SW480 (cell line): ENCODE results near the gene MFAP3.
"Not testable (repeated sequence)": the region's sequence is repeated elsewhere in the genome, so short reads cannot be mapped to it uniquely, and the experiment has no call there.

ENCODE experiments used
- DNase-seq: peaks from one replicate; pipeline ENCODE4 v3.0.0-alpha.2; 2016; ENCODE audit warnings: low spot score

MFAP3 gene

GRCh38 chr5:154038707-154039457 lies at the start of gene MFAP3, which contains the start of gene FAM114A2:
MFAP3 (plus strand) TSS chr5:154038967; CDS start chr5:154049723, 10,756 bp downstream.
FAM114A2 (minus strand) TSS chr5:154038910; CDS start chr5:154034953, 3,957 bp downstream.
- DNase-seq: peak; percentile 95

GRCh38 chr5:153991168-153991567 lies 47.6 kb upstream of the MFAP3 start:
- DNase-seq: no peak

- DNase-seq: no peak
Observed at GRCh38 chr5:153998010-153998409, 40.8 kb upstream of the MFAP3 start.

DNA sequence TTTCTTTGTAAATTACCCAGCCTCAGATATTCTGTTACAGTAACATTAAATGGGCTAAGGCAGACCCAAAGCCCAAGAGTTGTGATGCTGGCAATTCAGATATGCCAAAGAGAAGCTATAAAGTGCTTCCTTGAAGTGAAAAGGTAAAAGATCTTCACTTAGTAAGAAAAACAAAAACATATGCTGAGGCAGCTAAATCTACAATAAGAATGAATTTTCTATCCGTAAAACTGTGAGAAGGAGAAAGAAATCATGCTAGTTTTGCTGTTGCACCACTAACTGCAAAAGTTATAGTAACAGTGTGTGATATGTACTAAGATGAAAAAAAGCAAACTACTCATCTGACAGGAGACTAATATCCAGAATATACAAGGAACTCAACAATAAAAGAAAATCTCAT lies 40.0 kb upstream of the MFAP3 start:
- DNase-seq: no peak

- DNase-seq: no peak
Observed at GRCh38 chr5:153999995-154000394, 38.8 kb upstream of the MFAP3 start.

- DNase-seq: no peak
Observed at GRCh38 chr5:154000703-154001102, 38.1 kb upstream of the MFAP3 start.

- no peak for DNase-seq
Observed at GRCh38 chr5:154002093-154002492, 36.7 kb upstream of the MFAP3 start.

- DNase-seq: no peak
Observed at GRCh38 chr5:154002511-154003020, 36.2 kb upstream of the MFAP3 start.

GRCh38 chr5:154005648-154006047 lies 33.1 kb upstream of the MFAP3 start:
- DNase-seq: no peak

GRCh38 chr5:154010660-154011059 lies 28.1 kb upstream of the MFAP3 start:
- no peak for DNase-seq

- DNase-seq: no peak
Observed at GRCh38 chr5:154015071-154015693, 23.6 kb upstream of the MFAP3 start.

- not testable (repeated sequence) for DNase-seq
Observed at GRCh38 chr5:154018919-154019318, 19.8 kb upstream of the MFAP3 start.

- no peak for DNase-seq
Observed at GRCh38 chr5:154025951-154026350, 12.8 kb upstream of the MFAP3 start.

DNA sequence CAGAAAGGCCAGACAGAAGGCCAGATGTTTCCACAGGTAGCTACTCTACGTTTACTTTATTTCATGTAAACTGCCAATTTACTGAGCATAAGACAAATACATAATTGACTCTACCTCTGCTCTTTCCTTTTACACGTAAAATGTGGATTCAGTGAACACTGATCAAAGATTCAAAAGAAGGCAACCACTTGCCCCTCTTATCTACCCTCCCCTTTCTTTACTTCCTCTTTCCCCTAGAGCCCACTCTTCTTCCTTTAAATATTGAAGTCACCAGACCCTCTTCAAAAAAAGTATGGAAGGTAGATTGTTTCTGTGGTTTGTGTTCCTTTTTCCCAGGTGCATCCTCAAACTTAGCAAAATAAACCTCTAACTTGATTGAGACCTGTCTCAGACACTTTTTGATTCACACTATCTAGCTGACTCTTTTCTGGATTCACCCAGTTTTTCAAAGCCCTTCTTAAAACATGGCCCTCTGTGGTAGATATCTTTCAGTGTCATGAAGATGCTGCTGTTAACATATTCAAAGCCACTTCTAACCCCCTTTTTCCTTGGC lies 6.8 kb upstream of the MFAP3 start:
- no peak for DNase-seq

DNA sequence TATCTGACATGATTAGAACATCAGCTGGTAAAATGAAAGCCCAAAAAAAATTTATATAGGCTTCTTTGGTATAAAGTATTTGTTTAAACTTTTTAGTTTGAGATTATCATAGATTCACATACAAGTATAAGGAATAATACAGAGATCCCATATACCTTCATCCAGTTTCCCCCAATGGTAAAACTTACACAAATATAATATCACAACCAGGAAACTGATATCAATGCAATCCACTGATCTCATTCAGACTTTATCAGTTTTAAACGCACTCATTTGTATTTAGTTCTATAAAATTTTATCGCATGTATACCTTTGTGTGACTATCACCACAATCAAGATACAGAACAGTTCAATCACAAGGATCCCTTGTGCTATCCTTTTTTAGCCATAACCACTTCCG lies 3.8 kb upstream of the MFAP3 start:
- no peak for DNase-seq

- peak; percentile 69 for DNase-seq
Observed at GRCh38 chr5:154038261-154038706, 483 bp upstream of the MFAP3 start.

- no peak for DNase-seq
Observed at GRCh38 chr5:154039458-154039829, 677 bp downstream of the MFAP3 start.

- DNase-seq: no peak
Observed at GRCh38 chr5:154042766-154043165, 4.0 kb downstream of the MFAP3 start.

DNA sequence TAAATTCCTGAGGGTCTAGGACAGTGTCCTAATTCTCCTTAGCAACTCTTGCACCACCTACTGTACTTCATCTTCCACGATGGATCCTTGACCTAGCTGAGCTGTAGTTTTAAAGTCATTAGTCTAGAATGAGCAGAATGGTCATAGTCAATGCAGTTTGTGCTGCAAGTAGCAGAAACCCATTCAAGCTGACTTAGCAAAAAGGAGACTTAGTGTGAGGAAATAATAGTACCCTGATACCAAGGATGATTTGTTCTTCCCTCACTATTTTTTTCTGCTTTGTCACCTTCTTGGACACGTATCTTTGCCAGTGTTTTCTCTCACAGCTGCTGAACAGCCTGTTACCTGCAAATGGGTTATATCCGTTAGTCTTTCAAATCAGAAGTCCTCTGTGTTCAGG lies 5.3 kb downstream of the MFAP3 start:
- DNase-seq: no peak

GRCh38 chr5:154044581-154044980 lies 5.8 kb downstream of the MFAP3 start:
- no peak for DNase-seq

GRCh38 chr5:154046486-154046885 lies 7.7 kb downstream of the MFAP3 start:
- no peak for DNase-seq

DNA sequence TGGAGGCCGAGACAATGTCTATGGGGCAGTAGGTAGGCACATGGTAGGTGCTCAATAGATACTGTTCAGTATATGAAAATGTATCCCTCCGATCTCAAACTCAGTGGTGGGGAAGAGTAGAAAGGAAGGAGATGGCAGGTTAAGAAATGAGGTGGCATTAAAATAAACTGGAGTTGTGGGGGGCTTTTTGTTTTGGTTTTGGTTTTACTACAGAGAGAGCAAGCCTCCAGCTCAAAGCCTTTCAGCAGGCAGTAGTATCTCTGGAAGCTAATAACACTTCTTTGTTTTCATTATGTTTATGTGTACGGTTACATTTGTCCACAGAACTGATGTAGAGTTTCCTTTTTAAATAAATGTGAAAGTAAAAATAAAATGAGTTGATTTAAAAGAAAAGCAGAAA lies 8.6 kb downstream of the MFAP3 start:
- DNase-seq: no peak

- DNase-seq: no peak
Observed at GRCh38 chr5:154049636-154050035, 10.9 kb downstream of the MFAP3 start.
